ENCODE results near the gene FOXN3.

GRCh38 chr14:89357655-89358297 lies 59.3 kb downstream of the FOXN3 start:
- TF ChIP-seq CTCF (IDR thresholded peaks at IDR 0.05) (no peak), POLR2A (IDR thresholded peaks at IDR 0.05) (no peak)
